NCI-H446 treated with DMSO at 0.1 percent for 48 hours (cell line): ENCODE data around the gene VWCE.
"Not testable (repeated sequence)": the region's sequence is repeated elsewhere in the genome, so short reads cannot be mapped to it uniquely, and the experiment has no call there.

ENCODE experiments used
- DNase-seq: peaks from one replicate; lab custom pipeline; 2025; lab: John Stamatoyannopoulos, UW

The VWCE gene

GRCh38 chr11:61211327-61211952 is 83.7 kb downstream of the VWCE start:
- not testable (repeated sequence) for DNase-seq

- not testable (repeated sequence) for DNase-seq
Measured at GRCh38 chr11:61210629-61211028, 84.5 kb downstream of the VWCE start.
